Common myeloid progenitor, CD34-positive (primary cell): ENCODE measurements around the gene CDC42EP1.
"Not testable (repeated sequence)": the region's sequence is repeated elsewhere in the genome, so short reads cannot be mapped to it uniquely, and the experiment has no call there.

ENCODE experiments used
- CTCF ChIA-PET: fragments of 350-600 bp; sonication (Branson Sonifier 250); formaldehyde crosslinking; loops from one replicate; lab custom pipeline; 2021; ENCODE audit warnings: antibody characterized with exemption; lab: Charles Lee
- POLR2A ChIA-PET: fragments of 350-600 bp; sonication (Branson Sonifier 250); formaldehyde crosslinking; loops from one replicate; lab custom pipeline; 2021; ENCODE audit warnings: antibody characterized with exemption; lab: Charles Lee
- DNase-seq, 3 donors: peaks; one replicate each; pipeline versions ENCODE4 v3.0.0 to v3.0.0-alpha.2; 2013
- H3K27ac ChIP-seq, 2 experiments: 1 replicate in 1 of 2; 2 replicates in 1 of 2; pipeline ENCODE4 v1.7.0; 2013; ENCODE audit warnings: inconsistent platforms in 2 of 2, low read length in 2 of 2, mild to moderate bottlenecking in 2 of 2, low read depth in 1 of 2, moderate library complexity in 1 of 2; ENCODE audit not compliant: severe bottlenecking in 2 of 2, insufficient read depth in 1 of 2, poor library complexity in 1 of 2
- H3K27me3 ChIP-seq, 5 experiments: replicated peaks in 2 of 5; 1 replicate in 3 of 5; 2 replicates in 2 of 5; pipeline versions ENCODE4 v1.6.1 to v1.7.0; 2013; ENCODE audit warnings: low read length in 4 of 5, mild to moderate bottlenecking in 2 of 5, moderate library complexity in 2 of 5, inconsistent platforms in 1 of 5; ENCODE audit not compliant: insufficient read depth in 5 of 5, control insufficient read depth in 4 of 5
- H3K36me3 ChIP-seq, 4 experiments: 1 replicate in 2 of 4; 2 replicates in 2 of 4; pipeline versions ENCODE4 v1.6.1 to v1.7.0; 2013; ENCODE audit warnings: low read length in 3 of 4, control low read depth in 1 of 4, mild to moderate bottlenecking in 1 of 4; ENCODE audit not compliant: control insufficient read depth in 4 of 4, insufficient read depth in 4 of 4
- H3K4me1 ChIP-seq, 4 experiments: 1 replicate in 3 of 4; 2 replicates in 1 of 4; pipeline versions ENCODE4 v1.6.1 to v1.7.1; 2013; ENCODE audit warnings: low read length in 3 of 4, mild to moderate bottlenecking in 3 of 4, control low read depth in 1 of 4, inconsistent platforms in 1 of 4, moderate library complexity in 1 of 4; ENCODE audit not compliant: control insufficient read depth in 4 of 4, insufficient read depth in 4 of 4; ENCODE audit errors: control extremely low read depth in 1 of 4
- H3K4me3 ChIP-seq, 7 experiments: 1 replicate in 4 of 7; 2 replicates in 3 of 7; pipeline versions ENCODE4 v1.5.1 to v1.7.0; 2013; ENCODE audit warnings: mild to moderate bottlenecking in 7 of 7, low read length in 6 of 7, moderate library complexity in 6 of 7, inconsistent platforms in 2 of 7, low read depth in 2 of 7, control low read depth in 1 of 7; ENCODE audit not compliant: insufficient read depth in 4 of 7, control insufficient read depth in 1 of 7; ENCODE audit errors: extremely low read depth in 1 of 7
- H3K9me3 ChIP-seq, 5 experiments: 1 replicate in 4 of 5; 2 replicates in 1 of 5; pipeline versions ENCODE4 v1.6.1 to v1.7.1; 2013; ENCODE audit warnings: low read length in 4 of 5, mild to moderate bottlenecking in 2 of 5, inconsistent platforms in 1 of 5, low read depth in 1 of 5, moderate library complexity in 1 of 5; ENCODE audit not compliant: control insufficient read depth in 4 of 5, insufficient read depth in 2 of 5; ENCODE audit errors: control extremely low read depth in 1 of 5
- WGBS: methylation state at CpG from one replicate; pipeline ENCODE4 v1.1.5; 2013; ENCODE audit not compliant: insufficient coverage; 5-methylcytosine and 5-hydroxymethylcytosine counted together

CDC42EP1 gene

GRCh38 chr22:37591081-37591480, 30.8 kb downstream of the CDC42EP1 start:
- not testable (repeated sequence) for H3K27ac ChIP-seq, DNase-seq, H3K36me3 ChIP-seq, H3K4me1 ChIP-seq, H3K4me3 ChIP-seq, H3K9me3 ChIP-seq, H3K27me3 ChIP-seq
- 90% methylated on average over 2 of the region's 6 CpGs for WGBS
- ChIA-PET POLR2A (interaction anchor here (0.6 to 0.7 kb wide), 2 partner anchors 63 to 76 kb away, joined by 3 to 4 read pairs; no protein-coding TSS in a partner anchor), CTCF (interaction anchor here (0.6 to 11.3 kb wide), 9 partner anchors 11 to 339 kb away, joined by 3 to 157 read pairs (median 13); partner anchors contain the start of gene LGALS2)

- H3K27ac ChIP-seq = no peak overlapping the region
- no peaks in the 10 kb centered on the region for H3K9me3 ChIP-seq
- no peak overlapping the region for H3K4me3 ChIP-seq
- no peak for DNase-seq
- CTCF ChIA-PET = interaction anchor here (0.6 to 11.3 kb wide), 23 partner anchors 9 to 1645 kb away, joined by 3 to 157 read pairs (median 4); partner anchors contain the start of genes GGA1 and LGALS2
- H3K27me3 ChIP-seq = peaks cover 0 to 3% (median 0%) of the 10 kb centered on the region in 5 experiments
- H3K36me3 ChIP-seq = no peaks in the 10 kb centered on the region
- POLR2A ChIA-PET = interaction anchor here (0.9 to 1.6 kb wide), 5 partner anchors 17 to 120 kb away, joined by 3 to 7 read pairs (median 4); partner anchors contain the start of gene GGA1
- peaks cover 0 to 7% (median 3%) of the 10 kb centered on the region in 4 experiments for H3K4me1 ChIP-seq
- 90% methylated on average over 11 of the region's 12 CpGs for WGBS
Observed at GRCh38 chr22:37591823-37592404, 31.6 kb downstream of the CDC42EP1 start.

GRCh38 chr22:37594237-37594636, 34.0 kb downstream of the CDC42EP1 start:
- CTCF ChIA-PET = interaction anchor here (4.3 to 11.3 kb wide), 2 partner anchors 12 to 51 kb away, joined by 17 to 157 read pairs; no protein-coding TSS in a partner anchor
- Histone ChIP-seq H3K36me3 (no peaks in the 10 kb centered on the region), H3K9me3 (no peaks in the 10 kb centered on the region), H3K4me3 (no peak overlapping the region), H3K4me1 (peaks cover 0 to 11% (median 4%) of the 10 kb centered on the region in 4 experiments), H3K27ac (no peak overlapping the region), H3K27me3 (no peaks in the 10 kb centered on the region)
- 100% methylated on average over 1 of the region's 5 CpGs for WGBS
- no peak for DNase-seq
- POLR2A ChIA-PET = no interaction called here

- Histone ChIP-seq H3K27me3 (peaks cover 0 to 3% (median 0%) of the 10 kb centered on the region in 5 experiments), H3K27ac (no peak overlapping the region), H3K36me3 (no peaks in the 10 kb centered on the region), H3K4me3 (no peak overlapping the region), H3K9me3 (no peaks in the 10 kb centered on the region), H3K4me1 (peaks cover 0 to 7% (median 0%) of the 10 kb centered on the region in 4 experiments)
- POLR2A ChIA-PET = interaction anchor here (0.7 kb wide), 1 partner anchor 46 kb away, joined by 5 read pairs; no protein-coding TSS in a partner anchor
- whole genome bisulfite sequencing = 100% methylated on average over 1 of the region's 4 CpGs
- DNase-seq = no peak
- CTCF ChIA-PET = interaction anchor here (1.0 to 1.7 kb wide), 4 partner anchors 11 to 77 kb away, joined by 3 to 6 read pairs (median 4); no protein-coding TSS in a partner anchor
Observed at GRCh38 chr22:37599153-37599552, 38.9 kb downstream of the CDC42EP1 start.

- CTCF ChIA-PET = interaction anchor here (1.2 to 2.3 kb wide), 3 partner anchors 9 to 34 kb away, joined by 3 to 5 read pairs (median 5); no protein-coding TSS in a partner anchor
Observed at GRCh38 chr22:37601203-37601539, 40.9 kb downstream of the CDC42EP1 start.

GRCh38 chr22:37601540-37602442, 41.5 kb downstream of the CDC42EP1 start:
- H3K36me3 ChIP-seq = no peaks in the 10 kb centered on the region
- no peak overlapping the region for H3K4me3 ChIP-seq
- WGBS = 78% methylated on average over 11 of the region's 14 CpGs
- H3K27me3 ChIP-seq = peaks cover 0 to 3% (median 0%) of the 10 kb centered on the region in 5 experiments
- DNase-seq = peak in 2 of 3 donors; percentile 26 to 41
- ChIA-PET CTCF (interaction anchor here (0.9 to 2.3 kb wide), 4 partner anchors 9 to 34 kb away, joined by 3 to 5 read pairs (median 4); no protein-coding TSS in a partner anchor), POLR2A (no interaction called here)
- H3K27ac ChIP-seq = no peak overlapping the region
- no peaks in the 10 kb centered on the region for H3K9me3 ChIP-seq
- H3K4me1 ChIP-seq = peaks cover 0 to 14% (median 3%) of the 10 kb centered on the region in 4 experiments

More at GRCh38 chr22:37601203-37601539, 40.9 kb downstream of the CDC42EP1 start:
- H3K9me3 ChIP-seq = no peaks in the 10 kb centered on the region
- peaks cover 0 to 14% (median 3%) of the 10 kb centered on the region in 4 experiments for H3K4me1 ChIP-seq
- H3K27me3 ChIP-seq = peaks cover 0 to 3% (median 0%) of the 10 kb centered on the region in 5 experiments
- H3K27ac ChIP-seq = no peak overlapping the region
- no peaks in the 10 kb centered on the region for H3K36me3 ChIP-seq
- POLR2A ChIA-PET = no interaction called here
- H3K4me3 ChIP-seq = no peak overlapping the region
- 80% methylated on average over 1 of the region's 4 CpGs for WGBS
- no peak for DNase-seq
